DOHH2 (cell line): ENCODE data around the gene WRAP73.
A peak's percentile ranks its signal among the peaks of the same experiment; 100 is the strongest.

Experiments
- H3F3A ChIP-seq: fragments of 200-600 bp; sonication (generic), shearing (Covaris generic); 2 replicates; pipeline ENCODE4 v1.6.0; 2016; ENCODE audit warnings: antibody characterized with exemption, mild to moderate bottlenecking; ENCODE audit not compliant: control insufficient read depth, insufficient read depth
- H3K27ac ChIP-seq: fragments of 200-600 bp; sonication (generic); 2 replicates; pipeline ENCODE4 v1.5.1; 2014; ENCODE audit warnings: low read depth, mild to moderate bottlenecking, low read length, moderate library complexity
- H3K27me3 ChIP-seq: fragments of 200-600 bp; sonication (generic); 2 replicates; pipeline ENCODE4 v1.6.1; 2014; ENCODE audit warnings: mild to moderate bottlenecking, low read length, mixed read lengths; ENCODE audit not compliant: control insufficient read depth
- H3K36me3 ChIP-seq: fragments of 200-600 bp; sonication (generic); 2 replicates; pipeline ENCODE4 v1.6.1; 2014; ENCODE audit warnings: mild to moderate bottlenecking, low read length, moderate library complexity, mixed read lengths; ENCODE audit not compliant: control insufficient read depth
- H3K4me1 ChIP-seq: fragments of 200-600 bp; sonication (generic); 2 replicates; pipeline ENCODE4 v1.6.1; 2014; ENCODE audit warnings: mild to moderate bottlenecking, low read length, mixed read lengths; ENCODE audit not compliant: control insufficient read depth
- H3K4me2 ChIP-seq: fragments of 200-600 bp; sonication (generic); 2 replicates; pipeline ENCODE4 v1.6.0; 2014; ENCODE audit warnings: mild to moderate bottlenecking, low read length, moderate library complexity
- H3K4me3 ChIP-seq: fragments of 200-600 bp; sonication (generic); 2 replicates; pipeline ENCODE4 v1.5.1; 2014; ENCODE audit warnings: mild to moderate bottlenecking, low read length, mixed read lengths
- H3K79me2 ChIP-seq: fragments of 200-600 bp; sonication (generic); 2 replicates; pipeline ENCODE4 v1.6.1; 2014; ENCODE audit warnings: mild to moderate bottlenecking, low read length, mixed read lengths; ENCODE audit not compliant: control insufficient read depth
- H3K9me2 ChIP-seq: fragments of 200-600 bp; sonication (generic); replicated peaks from 2 replicates; pipeline ENCODE4 v1.6.1; 2014; ENCODE audit warnings: mild to moderate bottlenecking, low read length, mixed read lengths; ENCODE audit not compliant: control insufficient read depth
- H3K9me3 ChIP-seq: fragments of 200-600 bp; sonication (generic); 2 replicates; pipeline ENCODE4 v1.6.1; 2014; ENCODE audit warnings: antibody characterized with exemption, low read length, mixed read lengths; ENCODE audit not compliant: control insufficient read depth, insufficient read depth
- H4K20me1 ChIP-seq: fragments of 200-600 bp; sonication (generic); 2 replicates; pipeline ENCODE4 v1.6.0; 2014; ENCODE audit warnings: low read depth, mild to moderate bottlenecking, antibody characterized with exemption, low read length, moderate library complexity; ENCODE audit not compliant: control insufficient read depth, insufficient read depth
- CTCF ChIP-seq: fragments of 200-600 bp; sonication (generic); IDR thresholded peaks from one replicate; pipeline ENCODE4 v1.5.1; 2014; ENCODE audit warnings: antibody characterized with exemption, mild to moderate bottlenecking, low read depth, low read length; ENCODE audit not compliant: poor library complexity, severe bottlenecking
- EZH2phosphoT487 ChIP-seq: fragments of 200-600 bp; sonication (generic); IDR thresholded peaks from 2 replicates; pipeline ENCODE4 v1.6.1; 2017; ENCODE audit warnings: borderline replicate concordance, mild to moderate bottlenecking, antibody characterized with exemption, low read length, moderate library complexity, mixed read lengths

Gene WRAP73

GRCh38 chr1:3651026-3651929 lies 1.4 kb upstream of the WRAP73 start:
- H4K20me1 ChIP-seq = no peaks in the 10 kb centered on the region
- H3K27me3 ChIP-seq = no peaks in the 10 kb centered on the region
- H3K4me2 ChIP-seq = peak overlapping the region; percentile 82
- H3K9me3 ChIP-seq = no peaks in the 10 kb centered on the region
- H3K27ac ChIP-seq = no peak overlapping the region
- H3K4me1 ChIP-seq = peaks cover 53% of the 10 kb centered on the region
- peak overlapping the region; percentile 83 for H3K4me3 ChIP-seq
- no peaks in the 10 kb centered on the region for H3K9me2 ChIP-seq
- peaks cover 9% of the 10 kb centered on the region for H3F3A ChIP-seq
- H3K36me3 ChIP-seq = peaks cover 19% of the 10 kb centered on the region
- TF ChIP-seq CTCF = no peak
- no peak for TF ChIP-seq EZH2phosphoT487
- peaks cover 48% of the 10 kb centered on the region for H3K79me2 ChIP-seq

GRCh38 chr1:3650248-3651025 lies 534 bp upstream of the WRAP73 start:
- Histone ChIP-seq H3K4me3 (peak overlapping the region; percentile 82; the same call in 1 of the 2 replicates), H4K20me1 (no peaks in the 10 kb centered on the region), H3K79me2 (peaks cover 42% of the 10 kb centered on the region), H3K9me3 (no peaks in the 10 kb centered on the region), H3K27me3 (no peaks in the 10 kb centered on the region), H3K27ac (no peak overlapping the region), H3K9me2 (no peaks in the 10 kb centered on the region), H3F3A (peaks cover 9% of the 10 kb centered on the region), H3K4me1 (peaks cover 44% of the 10 kb centered on the region), H3K36me3 (peaks cover 27% of the 10 kb centered on the region), H3K4me2 (peak overlapping the region; percentile 11; the same call in 1 of the 2 replicates)
- TF ChIP-seq CTCF = no peak
- TF ChIP-seq EZH2phosphoT487 = no peak

- H3K4me2 ChIP-seq = no peak overlapping the region
- no peaks in the 10 kb centered on the region for H4K20me1 ChIP-seq
- TF ChIP-seq CTCF = no peak
- TF ChIP-seq EZH2phosphoT487 = no peak
- H3K79me2 ChIP-seq = peaks cover 12% of the 10 kb centered on the region
- H3K27ac ChIP-seq = no peak overlapping the region
- H3K9me3 ChIP-seq = no peaks in the 10 kb centered on the region
- H3K27me3 ChIP-seq = no peaks in the 10 kb centered on the region
- H3K4me1 ChIP-seq = peaks cover 16% of the 10 kb centered on the region
- peaks cover 40% of the 10 kb centered on the region for H3K36me3 ChIP-seq
- H3F3A ChIP-seq = peaks cover 7% of the 10 kb centered on the region; the same call in 1 of the 2 replicates
- H3K4me3 ChIP-seq = no peak overlapping the region
- H3K9me2 ChIP-seq = no peaks in the 10 kb centered on the region
These were observed 3.3 kb downstream of the WRAP73 start for GRCh38 chr1:3646596-3646995.
